Kidney (tissue), 14 donors: ENCODE data around the gene AGRN. TPM values are rescaled to one million over a fixed set of nuclear protein-coding genes. Genes with fewer than 3 reads are reported as not detected.

Experiments
- DNase-seq, 5 donors: peaks; one replicate each; pipeline ENCODE4 v3.0.0-alpha.2; 2013 to 2020
- FAIRE-seq: peaks from 2 replicates; lab custom pipeline; 2012; peaks lifted over from hg19 to GRCh38; lab: Jason Lieb, UNC
- H3K27ac ChIP-seq, 2 donors: one replicate each; pipeline ENCODE4 v1.7.0; 2013; ENCODE audit warnings: low read depth in 2 of 2, low read length in 2 of 2, inconsistent platforms in 1 of 2
- H3K27me3 ChIP-seq: one replicate; pipeline ENCODE4 v1.7.1; 2013; ENCODE audit warnings: low read length, inconsistent platforms; ENCODE audit not compliant: control insufficient read depth, insufficient read depth
- H3K36me3 ChIP-seq, 3 donors: one replicate each; pipeline versions ENCODE4 v1.7.0 to v1.7.1; 2013; ENCODE audit warnings: low read length in 3 of 3, control low read depth in 1 of 3, inconsistent platforms in 1 of 3; ENCODE audit not compliant: insufficient read depth in 3 of 3, control insufficient read depth in 2 of 3
- H3K4me1 ChIP-seq, 3 donors: one replicate each; pipeline versions ENCODE4 v1.7.0 to v1.7.1; 2013; ENCODE audit warnings: low read length in 3 of 3, inconsistent platforms in 1 of 3, low read depth in 1 of 3; ENCODE audit not compliant: control insufficient read depth in 2 of 3, insufficient read depth in 2 of 3
- H3K4me3 ChIP-seq, 3 donors: one replicate each; pipeline versions ENCODE4 v1.7.0 to v1.8.1; 2013; ENCODE audit warnings: low read length in 3 of 3, control low read depth in 1 of 3, inconsistent platforms in 1 of 3
- H3K9ac ChIP-seq, 3 donors: one replicate each; pipeline versions ENCODE4 v1.7.0 to v1.7.1; 2013; ENCODE audit warnings: low read length in 3 of 3, control low read depth in 1 of 3, inconsistent platforms in 1 of 3
- H3K9me3 ChIP-seq, 3 donors: one replicate each; pipeline versions ENCODE4 v1.7.0 to v1.7.1; 2013; ENCODE audit warnings: low read length in 3 of 3, control low read depth in 1 of 3, inconsistent platforms in 1 of 3; ENCODE audit not compliant: control insufficient read depth in 2 of 3, insufficient read depth in 1 of 3
- CTCF ChIP-seq: IDR thresholded peaks from 3 replicates; pipeline ENCODE4 v1.5.1; 2012; ENCODE audit warnings: mild to moderate bottlenecking, moderate library complexity, borderline replicate concordance; ENCODE audit not compliant: insufficient read depth; ENCODE audit errors: extremely low read depth
- intact Hi-C: fragments of 100-400 bp; cut with DNase I; formaldehyde crosslinking; loops from one replicate; pipeline ENCODE4 v1.11.1; 2022
- polyA plus RNA-seq: library from polyadenylated mRNA; stranded (reverse); fragments of 350-450 nt; fragmentation: Illumina TruSeq; extraction: RNeasy Lipid Tissue Mini Kit (QIAGEN cat#74804); gene quantifications from one replicate; pipeline ENCODE4 v1.2.3, GENCODE V29; 2014; ENCODE audit warnings: low read depth, low replicate concordance; ENCODE audit not compliant: insufficient read depth
- total RNA-seq: library from RNA; stranded (reverse); fragmentation: NEBNext Ultra II Directional; extraction: Animal tissue kit (Norgen Biotek cat#: 25700); gene quantifications from one replicate; pipeline ENCODE4 v1.2.1, GENCODE V29; 2021
- donor health status: control.
- donor health status: control.
- donor health status: control.
- donor health status: control.
- donor health status: control.
- donor health status: DM: yes; HTN: yes; CAD: no.
- donor health status: Normal renal cell carcinoma (clear cell type).

The AGRN gene
- total and polyA plus RNA-seq, 2 donors from 2014 or later, result 78.5 to 261 TPM

GRCh38 chr1:1004420-1004779 lies 15.5 kb upstream of the AGRN start:
- DNase-seq (peak in 2 of 5 donors; percentile 48 to 59), FAIRE-seq (no peak)
- TF ChIP-seq CTCF, result no peak
- Histone ChIP-seq H3K27ac (no peak overlapping the region), H3K4me1 (peaks cover 0 to 18% (median 4%) of the 10 kb centered on the region in 3 donors), H3K4me3 (no peak overlapping the region), H3K36me3 (no peaks in the 10 kb centered on the region), H3K9ac (no peak overlapping the region), H3K9me3 (no peaks in the 10 kb centered on the region), H3K27me3 (no peaks in the 10 kb centered on the region)
- intact Hi-C loops, result no loop called here

- H3K4me3 ChIP-seq, result no peak overlapping the region
- no peaks in the 10 kb centered on the region for H3K9me3 ChIP-seq
- FAIRE-seq, result no peak
- DNase-seq, result peak; percentile 69 to 86 (median 76)
- no peak overlapping the region for H3K9ac ChIP-seq
- H3K27me3 ChIP-seq, result no peaks in the 10 kb centered on the region
- H3K27ac ChIP-seq, result peak overlapping the region in 1 of 2 donors; percentile 22
- no peak for TF ChIP-seq CTCF
- intact Hi-C loops, result no loop called here
- peaks cover 0 to 18% (median 4%) of the 10 kb centered on the region in 3 donors for H3K4me1 ChIP-seq
- no peaks in the 10 kb centered on the region for H3K36me3 ChIP-seq
Measured at GRCh38 chr1:1004780-1005697, 14.9 kb upstream of the AGRN start.

- intact Hi-C loops, result no loop called here
- H3K9ac ChIP-seq, result no peak overlapping the region
- no peaks in the 10 kb centered on the region for H3K27me3 ChIP-seq
- FAIRE-seq (no peak), DNase-seq (peak in 2 of 5 donors; percentile 61)
- no peaks in the 10 kb centered on the region for H3K36me3 ChIP-seq
- no peak overlapping the region for H3K4me3 ChIP-seq
- no peaks in the 10 kb centered on the region for H3K9me3 ChIP-seq
- no peak overlapping the region for H3K27ac ChIP-seq
- no peak for TF ChIP-seq CTCF
- H3K4me1 ChIP-seq, result peaks cover 0 to 16% (median 4%) of the 10 kb centered on the region in 3 donors
Measured at GRCh38 chr1:1005774-1006304, 14.1 kb upstream of the AGRN start.
